DND-41 (cell line): ENCODE results near the gene POLR3A.

Source experiments
- ATAC-seq: fragments of 200-7000 bp; cut with Tn5 transposase; 3 replicates; pipeline ENCODE4 v1.9.1; 2021; ENCODE audit warnings: low read depth; ENCODE audit not compliant: insufficient read depth
- DNase-seq: peaks from one replicate; pipeline ENCODE4 v3.0.0-alpha.2; 2020
- H2AFZ ChIP-seq: 2 replicates; pipeline ENCODE4 v1.6.0; 2012; ENCODE audit warnings: low read depth, low read length
- H3K27ac ChIP-seq: 2 replicates; pipeline ENCODE4 v1.5.1; 2012; ENCODE audit warnings: low read length, inconsistent platforms
- H3K27me3 ChIP-seq: fragments of 200-600 bp; sonication (generic); 2 replicates; pipeline ENCODE4 v1.6.0; 2012; ENCODE audit warnings: low read length, mild to moderate bottlenecking, inconsistent platforms; ENCODE audit not compliant: insufficient read depth, poor library complexity
- H3K36me3 ChIP-seq: 2 replicates; pipeline ENCODE4 v1.5.1; 2012; ENCODE audit warnings: low read length, inconsistent platforms; ENCODE audit not compliant: insufficient read depth
- H3K4me1 ChIP-seq: 2 replicates; pipeline ENCODE4 v1.5.1; 2012; ENCODE audit warnings: mild to moderate bottlenecking, low read length; ENCODE audit not compliant: insufficient read depth
- H3K4me2 ChIP-seq: 2 replicates; pipeline ENCODE4 v1.6.0; 2012; ENCODE audit warnings: mild to moderate bottlenecking, moderate library complexity, low read length, inconsistent platforms; ENCODE audit not compliant: insufficient read depth
- H3K4me3 ChIP-seq, 2 experiments: fragments of 200-600 bp in 1 of 2; shearing (Covaris generic) in 1 of 2; 2 replicates each; pipeline ENCODE4 v1.5.1; 2012 to 2016; ENCODE audit warnings: inconsistent platforms in 2 of 2, low read length in 2 of 2, mild to moderate bottlenecking in 2 of 2, low read depth in 1 of 2, moderate library complexity in 1 of 2
- H3K79me2 ChIP-seq: 2 replicates; pipeline ENCODE4 v1.6.0; 2012; ENCODE audit warnings: low read length, inconsistent platforms; ENCODE audit not compliant: insufficient read depth
- H3K9ac ChIP-seq: 2 replicates; pipeline ENCODE4 v1.6.0; 2012; ENCODE audit warnings: low read depth, mild to moderate bottlenecking, inconsistent platforms, low read length, moderate library complexity
- H3K9me3 ChIP-seq: 2 replicates; pipeline ENCODE4 v1.5.1; 2012; ENCODE audit warnings: low read length, moderate library complexity, mild to moderate bottlenecking, inconsistent platforms; ENCODE audit not compliant: insufficient read depth, severe bottlenecking
- H4K20me1 ChIP-seq: 2 replicates; pipeline ENCODE4 v1.6.0; 2012; ENCODE audit warnings: low read length; ENCODE audit not compliant: insufficient read depth
- EZH2 ChIP-seq: IDR thresholded peaks from 3 replicates; pipeline ENCODE4 v1.6.1; 2012; ENCODE audit warnings: borderline replicate concordance, low read depth, mild to moderate bottlenecking, moderate library complexity, low read length, inconsistent platforms; ENCODE audit not compliant: severe bottlenecking
- TF ChIP-seq, protein P1 (sequence below): IDR thresholded peaks from 2 replicates; pipeline ENCODE4 v1.5.1; 2012; ENCODE audit warnings: borderline replicate concordance, low read length, moderate library complexity, mild to moderate bottlenecking; ENCODE audit not compliant: poor library complexity, severe bottlenecking; ENCODE audit errors: extremely low read depth

POLR3A gene

DNA sequence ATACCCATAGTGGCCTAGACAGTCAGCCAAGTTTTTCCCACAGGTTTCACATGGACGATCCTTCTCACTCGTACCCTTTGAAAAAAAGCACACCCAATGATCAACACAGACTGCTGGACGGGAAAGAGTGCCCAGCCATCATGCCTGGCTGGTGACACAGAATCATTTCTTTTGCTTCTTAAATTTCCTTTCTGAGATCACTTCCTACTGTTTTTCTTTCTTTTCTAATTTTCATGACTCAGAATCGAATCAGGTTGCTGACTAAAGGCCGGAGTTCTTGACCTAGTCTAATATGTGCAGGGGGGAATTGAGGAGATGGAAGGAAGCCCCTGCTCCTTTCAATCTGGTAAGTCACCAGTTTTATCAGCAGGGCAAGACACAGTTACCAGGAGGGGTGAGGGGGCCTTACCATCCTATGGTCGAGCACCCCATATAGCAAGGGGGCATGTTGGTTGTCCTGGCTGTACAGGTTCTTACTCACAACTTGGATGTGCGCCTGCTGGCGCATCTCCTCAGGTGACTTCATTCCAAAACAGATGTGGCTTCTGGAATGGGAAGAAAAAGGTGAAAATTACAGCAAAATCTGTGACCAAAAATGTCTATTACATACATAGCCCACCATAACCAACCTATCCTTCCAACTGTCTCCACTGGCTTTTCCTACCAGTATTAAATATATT, 3.5 kb downstream of the POLR3A start:
- Histone ChIP-seq H3K79me2 (peaks cover 30% of the 10 kb centered on the region), H3K27me3 (no peaks in the 10 kb centered on the region), H3K36me3 (peaks cover 64% of the 10 kb centered on the region), H4K20me1 (0 out of 2 replicates have a peak, but pooled peaks cover 5% of the 10 kb centered on the region), H3K9ac (no peak overlapping the region), H3K4me1 (peaks cover 27% of the 10 kb centered on the region), H3K4me2 (no peak overlapping the region), H3K27ac (no peak overlapping the region), H3K4me3 (no peak overlapping the region), H3K9me3 (no peaks in the 10 kb centered on the region), H2AFZ (no peak overlapping the region)
- DNase-seq = no peak
- TF ChIP-seq, protein P1, sequence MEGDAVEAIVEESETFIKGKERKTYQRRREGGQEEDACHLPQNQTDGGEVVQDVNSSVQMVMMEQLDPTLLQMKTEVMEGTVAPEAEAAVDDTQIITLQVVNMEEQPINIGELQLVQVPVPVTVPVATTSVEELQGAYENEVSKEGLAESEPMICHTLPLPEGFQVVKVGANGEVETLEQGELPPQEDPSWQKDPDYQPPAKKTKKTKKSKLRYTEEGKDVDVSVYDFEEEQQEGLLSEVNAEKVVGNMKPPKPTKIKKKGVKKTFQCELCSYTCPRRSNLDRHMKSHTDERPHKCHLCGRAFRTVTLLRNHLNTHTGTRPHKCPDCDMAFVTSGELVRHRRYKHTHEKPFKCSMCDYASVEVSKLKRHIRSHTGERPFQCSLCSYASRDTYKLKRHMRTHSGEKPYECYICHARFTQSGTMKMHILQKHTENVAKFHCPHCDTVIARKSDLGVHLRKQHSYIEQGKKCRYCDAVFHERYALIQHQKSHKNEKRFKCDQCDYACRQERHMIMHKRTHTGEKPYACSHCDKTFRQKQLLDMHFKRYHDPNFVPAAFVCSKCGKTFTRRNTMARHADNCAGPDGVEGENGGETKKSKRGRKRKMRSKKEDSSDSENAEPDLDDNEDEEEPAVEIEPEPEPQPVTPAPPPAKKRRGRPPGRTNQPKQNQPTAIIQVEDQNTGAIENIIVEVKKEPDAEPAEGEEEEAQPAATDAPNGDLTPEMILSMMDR = no peak
- no peak for TF ChIP-seq EZH2
- no peak for ATAC-seq

- TF ChIP-seq, protein P1 = no peak
- no peak for TF ChIP-seq EZH2
- Histone ChIP-seq H3K9ac (no peak overlapping the region), H3K36me3 (peaks cover 75% of the 10 kb centered on the region), H4K20me1 (0 out of 2 replicates have a peak, but pooled peaks cover 5% of the 10 kb centered on the region), H3K27ac (no peak overlapping the region), H3K4me2 (no peak overlapping the region), H3K79me2 (peaks cover 24% of the 10 kb centered on the region), H3K27me3 (no peaks in the 10 kb centered on the region), H3K9me3 (no peaks in the 10 kb centered on the region), H3K4me1 (peaks cover 15% of the 10 kb centered on the region), H3K4me3 (no peak overlapping the region), H2AFZ (no peak overlapping the region)
- ATAC-seq (no peak), DNase-seq (no peak)
These were observed 5.6 kb downstream of the POLR3A start for GRCh38 chr10:78023741-78024140.

DNA sequence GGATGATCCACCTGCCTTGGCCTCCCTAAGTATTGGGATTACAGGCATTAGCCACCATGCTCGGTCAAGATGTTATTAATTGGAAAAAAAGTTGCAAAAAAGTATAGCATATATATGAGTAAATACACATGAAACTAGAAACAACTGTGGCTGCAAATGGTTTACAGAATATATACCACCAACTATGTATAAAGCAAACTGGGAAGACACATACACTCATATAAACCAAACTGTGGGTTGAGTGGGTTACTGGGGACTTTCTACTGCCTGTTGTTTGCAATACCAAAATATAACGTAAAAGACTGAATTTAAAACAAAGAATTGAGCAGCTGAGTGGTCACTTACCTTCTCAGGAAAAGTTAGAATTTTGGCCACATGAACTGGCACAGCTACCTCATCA, 8.1 kb downstream of the POLR3A start:
- no peak for ATAC-seq
- TF ChIP-seq, protein P1 = no peak
- TF ChIP-seq EZH2 = no peak

More for the DNA sequence above, 8.1 kb downstream of the POLR3A start:
- DNase-seq = no peak
- no peak overlapping the region for H3K9ac ChIP-seq
- H3K4me1 ChIP-seq = no peaks in the 10 kb centered on the region
- no peak overlapping the region for H3K4me2 ChIP-seq
- no peak overlapping the region for H3K27ac ChIP-seq
- no peaks in the 10 kb centered on the region for H3K9me3 ChIP-seq
- no peaks in the 10 kb centered on the region for H4K20me1 ChIP-seq
- H3K27me3 ChIP-seq = no peaks in the 10 kb centered on the region
- no peak overlapping the region for H3K4me3 ChIP-seq
- H2AFZ ChIP-seq = no peak overlapping the region
- no peaks in the 10 kb centered on the region for H3K79me2 ChIP-seq
- H3K36me3 ChIP-seq = peaks cover 89% of the 10 kb centered on the region
